Loucy (cell line): ENCODE results near the gene SLC45A2.

Experiments used
- EZH2phosphoT487 ChIP-seq: fragments of 200-600 bp; IDR thresholded peaks from 2 replicates; pipeline ENCODE4 v1.6.1; 2018; ENCODE audit warnings: antibody characterized with exemption, mild to moderate bottlenecking, moderate library complexity, borderline replicate concordance
- TF ChIP-seq, protein P1 (sequence below): fragments of 200-600 bp; sonication (generic); conservative IDR thresholded peaks from 2 replicates; pipeline ENCODE4 v1.5.1; 2014; ENCODE audit warnings: mild to moderate bottlenecking, antibody characterized with exemption, low read length

DNA sequence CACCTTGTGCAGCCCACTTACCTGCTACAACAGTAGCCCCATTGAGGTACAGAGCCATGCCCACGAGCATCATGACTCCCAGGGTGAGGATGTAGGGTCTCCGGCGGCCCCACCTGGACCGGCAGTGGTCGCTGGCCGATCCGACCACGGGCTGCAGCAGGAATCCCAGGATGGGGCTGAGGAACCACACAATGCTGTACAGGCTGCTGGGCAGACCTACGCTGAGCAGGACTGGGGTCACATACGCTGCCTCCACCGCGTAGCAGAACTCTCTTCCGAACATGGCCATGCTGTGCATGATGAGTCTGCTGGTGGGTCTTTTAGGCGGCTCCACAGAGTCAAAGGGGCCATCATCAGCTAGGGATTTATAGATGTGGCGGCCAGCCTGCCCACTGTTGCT, 315 bp downstream of the SLC45A2 start:
- TF ChIP-seq, protein P1, sequence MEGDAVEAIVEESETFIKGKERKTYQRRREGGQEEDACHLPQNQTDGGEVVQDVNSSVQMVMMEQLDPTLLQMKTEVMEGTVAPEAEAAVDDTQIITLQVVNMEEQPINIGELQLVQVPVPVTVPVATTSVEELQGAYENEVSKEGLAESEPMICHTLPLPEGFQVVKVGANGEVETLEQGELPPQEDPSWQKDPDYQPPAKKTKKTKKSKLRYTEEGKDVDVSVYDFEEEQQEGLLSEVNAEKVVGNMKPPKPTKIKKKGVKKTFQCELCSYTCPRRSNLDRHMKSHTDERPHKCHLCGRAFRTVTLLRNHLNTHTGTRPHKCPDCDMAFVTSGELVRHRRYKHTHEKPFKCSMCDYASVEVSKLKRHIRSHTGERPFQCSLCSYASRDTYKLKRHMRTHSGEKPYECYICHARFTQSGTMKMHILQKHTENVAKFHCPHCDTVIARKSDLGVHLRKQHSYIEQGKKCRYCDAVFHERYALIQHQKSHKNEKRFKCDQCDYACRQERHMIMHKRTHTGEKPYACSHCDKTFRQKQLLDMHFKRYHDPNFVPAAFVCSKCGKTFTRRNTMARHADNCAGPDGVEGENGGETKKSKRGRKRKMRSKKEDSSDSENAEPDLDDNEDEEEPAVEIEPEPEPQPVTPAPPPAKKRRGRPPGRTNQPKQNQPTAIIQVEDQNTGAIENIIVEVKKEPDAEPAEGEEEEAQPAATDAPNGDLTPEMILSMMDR = no peak
- TF ChIP-seq EZH2phosphoT487 = no peak
